RCC 7860 (cell line): ENCODE results near the gene GET4.
A peak's percentile ranks its signal among the peaks of the same experiment; 100 is the strongest.

Source experiments
- DNase-seq: peaks from one replicate; pipeline ENCODE4 v3.0.0-alpha.2; 2015; ENCODE audit warnings: low spot score
- FAIRE-seq: peaks from 2 replicates; lab custom pipeline; 2012; peaks lifted over from hg19 to GRCh38; lab: Jason Lieb, UNC

Gene GET4, protein sequence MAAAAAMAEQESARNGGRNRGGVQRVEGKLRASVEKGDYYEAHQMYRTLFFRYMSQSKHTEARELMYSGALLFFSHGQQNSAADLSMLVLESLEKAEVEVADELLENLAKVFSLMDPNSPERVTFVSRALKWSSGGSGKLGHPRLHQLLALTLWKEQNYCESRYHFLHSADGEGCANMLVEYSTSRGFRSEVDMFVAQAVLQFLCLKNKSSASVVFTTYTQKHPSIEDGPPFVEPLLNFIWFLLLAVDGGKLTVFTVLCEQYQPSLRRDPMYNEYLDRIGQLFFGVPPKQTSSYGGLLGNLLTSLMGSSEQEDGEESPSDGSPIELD

DNA sequence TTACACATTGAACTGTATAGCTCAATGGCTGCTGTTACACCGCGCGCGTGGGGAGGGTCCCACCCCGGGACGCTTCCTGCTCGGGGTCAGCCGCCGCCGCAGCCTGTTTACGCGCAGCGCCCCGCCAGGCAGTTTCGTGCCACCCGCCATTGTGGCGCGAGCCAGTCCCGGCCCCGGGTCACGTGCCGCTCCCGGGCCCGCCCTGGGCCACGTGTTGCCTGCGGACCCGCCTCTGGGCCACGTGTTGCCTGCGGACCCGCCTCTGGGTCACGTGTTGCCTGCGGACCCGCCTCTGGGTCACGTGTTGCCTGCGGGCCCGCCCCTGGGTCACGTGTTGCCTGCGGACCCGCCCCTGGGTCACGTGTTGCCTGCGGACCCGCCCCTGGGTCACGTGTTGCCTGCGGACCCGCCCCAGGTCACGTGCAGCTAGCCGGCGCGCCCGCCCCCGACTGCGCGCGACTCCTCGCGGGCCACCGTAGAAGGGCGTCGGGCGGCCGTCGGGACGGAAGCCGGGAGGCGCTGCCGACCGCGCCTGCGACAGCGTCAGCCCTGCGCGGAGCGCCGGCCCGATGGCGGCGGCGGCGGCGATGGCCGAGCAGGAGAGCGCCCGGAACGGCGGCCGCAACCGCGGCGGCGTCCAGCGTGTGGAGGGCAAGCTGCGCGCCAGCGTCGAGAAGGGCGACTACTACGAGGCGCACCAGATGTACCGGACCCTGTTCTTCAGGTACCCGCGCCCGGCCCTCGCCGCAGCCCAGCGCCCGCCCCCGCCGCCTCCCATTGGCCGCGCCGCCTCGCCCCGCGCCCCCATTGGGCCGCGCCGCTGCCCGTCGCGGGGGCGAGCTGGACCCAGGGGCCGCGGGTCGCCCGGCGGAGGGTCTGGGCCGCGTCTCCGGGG, at the start of gene GET4:
GET4 (plus strand) TSS at position 478 of the 895 bp plus-strand sequence; CDS start at position 570, 92 bp downstream.
- DNase-seq (peak; percentile 73), FAIRE-seq (no peak)

DNA sequence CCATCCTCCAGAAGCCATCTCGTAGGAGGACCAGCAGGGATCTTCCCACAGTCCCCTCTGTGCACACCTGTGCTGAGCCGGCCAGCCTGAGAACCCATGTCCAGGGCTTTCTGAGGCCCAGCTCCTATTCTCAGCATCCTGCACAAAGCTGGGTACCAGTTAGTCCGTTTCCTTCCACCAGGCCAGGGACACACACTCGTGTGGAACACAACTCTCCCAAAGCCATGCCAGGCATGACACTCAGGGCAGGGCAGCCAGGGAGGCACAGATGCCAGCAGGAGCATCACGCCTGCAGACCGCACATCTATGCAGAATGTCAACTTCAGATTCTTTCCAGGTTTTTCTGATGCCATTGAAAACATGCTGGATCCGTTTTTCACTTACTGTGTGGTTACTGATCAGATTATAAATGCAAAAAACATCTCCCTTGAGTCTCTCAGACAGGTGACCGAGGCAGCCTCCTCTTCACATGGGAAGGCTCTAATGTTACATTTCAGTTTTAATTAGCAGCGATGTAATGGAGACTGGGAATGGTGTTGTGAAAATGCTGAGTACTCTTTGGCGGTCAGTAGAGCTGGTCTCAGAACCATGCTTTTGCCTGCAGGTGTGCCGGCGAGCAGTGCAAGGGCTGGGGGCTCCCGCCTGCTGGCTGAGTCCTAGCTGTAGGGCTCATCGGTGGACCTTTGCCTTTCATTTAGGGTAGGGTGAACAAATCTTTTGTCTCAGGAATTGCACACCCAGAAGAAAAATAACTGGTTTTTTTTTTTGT, 47.4 kb upstream of the GET4 start:
- DNase-seq (no peak), FAIRE-seq (no peak)

DNA sequence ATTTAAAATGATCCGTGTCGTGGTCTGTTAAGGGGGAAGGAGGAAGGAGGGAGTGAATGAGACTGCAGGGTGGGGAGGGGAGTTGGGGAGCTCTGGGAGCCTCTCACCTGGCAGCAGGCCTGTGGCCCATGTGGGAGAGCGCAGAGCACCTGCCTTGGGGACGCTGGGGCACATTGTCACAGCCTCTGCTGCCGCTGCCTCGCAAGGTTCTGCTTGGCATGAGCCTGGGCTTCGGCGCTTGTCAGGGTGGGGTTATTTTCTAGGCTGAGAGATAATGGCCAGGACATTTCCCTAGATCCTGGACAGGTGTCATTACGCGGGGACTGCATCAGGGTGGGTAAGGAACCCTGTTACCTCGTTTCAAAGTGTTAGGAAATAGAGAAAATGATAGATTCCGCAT, 46.3 kb upstream of the GET4 start:
- no peak for FAIRE-seq
- DNase-seq, result no peak

DNA sequence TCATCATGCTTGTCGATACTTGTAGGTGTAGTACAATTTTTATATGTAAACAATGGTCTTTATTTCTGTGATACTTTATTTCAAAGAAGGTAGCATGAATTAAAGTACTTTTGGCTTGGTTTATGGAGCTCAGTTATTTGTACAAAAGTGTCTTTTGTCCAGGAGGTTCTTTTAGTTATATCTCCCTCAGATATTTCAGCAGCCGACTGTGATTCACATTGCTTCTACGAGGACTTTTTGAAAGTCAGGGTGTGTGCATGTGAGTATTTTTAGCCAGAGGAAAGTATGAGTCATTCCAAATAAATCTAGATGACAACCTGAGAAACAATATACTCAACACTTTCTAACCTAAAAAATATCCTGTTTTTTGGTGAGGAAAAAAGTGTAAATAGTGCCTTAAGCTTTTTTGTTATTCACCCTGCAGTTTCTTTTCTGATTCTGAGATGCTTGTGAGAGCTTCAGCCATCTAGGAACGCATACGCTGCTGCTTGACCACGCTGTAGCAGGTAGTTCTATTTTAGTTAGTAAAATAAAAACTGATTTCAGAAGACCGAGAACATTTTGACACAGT, 44.7 kb upstream of the GET4 start:
- peak; percentile 83 for DNase-seq
- peak; percentile 93 for FAIRE-seq

DNA sequence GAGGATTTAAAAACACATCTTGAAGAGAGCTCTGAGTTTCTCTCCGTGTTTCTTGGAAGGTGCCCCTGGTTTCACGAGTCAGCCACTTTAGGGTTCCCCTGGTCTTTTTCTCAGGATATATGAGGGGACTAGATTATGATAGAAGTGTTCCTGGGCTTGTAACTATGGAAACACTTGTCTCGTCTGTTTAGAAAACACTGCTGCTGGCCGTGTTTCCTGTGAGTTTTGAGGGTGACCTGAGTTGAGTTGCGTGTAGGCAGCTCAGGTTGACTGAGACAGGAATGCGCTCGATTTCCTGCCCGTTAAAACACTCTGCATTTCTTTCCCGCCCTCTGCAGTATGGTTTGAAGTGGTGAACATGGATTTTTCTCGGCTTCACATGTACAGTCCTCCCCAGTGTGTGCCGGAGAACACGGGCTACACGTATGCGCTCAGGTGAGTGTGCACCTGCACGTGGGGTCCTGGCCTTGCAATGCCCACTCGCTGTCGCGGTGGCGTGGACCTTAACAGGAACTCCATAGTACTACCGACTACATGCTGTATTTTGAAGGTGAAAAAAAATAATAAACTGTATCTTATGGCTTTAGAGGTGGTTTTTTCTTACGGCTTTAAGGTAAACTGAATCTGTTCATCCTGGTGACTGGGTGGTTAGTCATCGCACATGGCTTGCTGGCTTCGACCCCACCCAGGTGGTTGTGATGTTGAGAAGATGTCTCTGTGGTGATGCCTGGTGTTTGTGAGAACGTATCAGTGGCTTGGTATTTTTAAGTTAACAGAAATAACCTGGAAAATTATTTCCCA, 44.0 kb upstream of the GET4 start, which contains the start of gene SUN1:
SUN1 (plus strand) TSS at position 310 of the 801 bp plus-strand sequence; CDS start at position 359, 49 bp downstream.
- peak; percentile 87 for DNase-seq
- peak; percentile 86 for FAIRE-seq

DNA sequence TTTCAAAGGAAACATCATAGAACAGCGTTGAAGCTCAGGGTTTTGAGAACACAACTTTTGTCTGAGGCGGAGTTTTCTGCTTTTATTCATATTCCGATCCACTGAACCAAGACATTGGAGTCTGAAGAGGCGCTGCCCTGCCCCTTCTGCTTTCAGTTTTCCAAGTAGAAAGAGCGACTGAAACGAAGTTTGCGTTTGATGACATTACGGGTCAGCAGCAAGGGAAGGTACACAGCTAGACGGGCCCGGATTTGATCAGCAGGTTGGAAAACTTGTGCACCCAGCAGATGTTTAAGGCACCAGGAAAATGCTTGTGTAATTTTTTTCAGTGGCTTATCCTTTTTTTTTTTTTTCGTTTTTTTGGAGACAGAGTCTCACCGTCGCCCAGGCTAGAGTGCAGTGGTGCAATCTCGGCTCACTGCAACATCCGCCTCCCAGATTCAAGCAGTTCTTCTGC, 43.4 kb upstream of the GET4 start:
- DNase-seq, result no peak
- FAIRE-seq, result no peak

DNA sequence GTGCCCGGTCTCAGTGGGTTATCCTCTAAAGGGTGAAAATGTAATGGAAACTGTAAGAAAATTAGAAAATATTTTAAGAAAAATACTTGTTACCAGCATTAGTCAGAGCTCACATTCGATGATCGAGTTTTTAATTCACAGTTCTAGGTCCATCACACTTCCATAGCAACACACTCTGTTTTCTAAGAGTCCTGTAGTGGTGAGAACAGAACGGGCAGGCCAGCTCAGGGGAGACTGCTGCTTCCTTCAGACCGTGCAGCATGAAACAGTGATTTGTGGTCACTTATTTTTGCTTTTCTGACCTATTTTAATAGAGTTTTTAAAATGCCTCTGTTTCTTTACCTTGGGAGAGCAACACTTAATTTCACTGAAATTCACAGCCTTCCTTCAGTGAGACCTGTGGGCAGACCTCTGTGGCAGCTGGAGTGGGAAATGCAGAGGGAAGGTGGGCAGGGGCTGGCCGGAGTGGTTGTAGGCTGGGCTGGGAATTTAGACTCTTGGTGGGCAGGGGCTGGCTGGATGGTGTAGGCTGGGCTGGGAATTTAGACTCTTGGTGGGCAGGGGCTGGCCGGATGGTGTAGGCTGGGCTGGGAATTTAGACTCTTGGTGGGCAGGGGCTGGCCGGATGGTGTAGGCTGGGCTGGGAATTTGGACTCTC, 42.6 kb upstream of the GET4 start:
- FAIRE-seq (no peak), DNase-seq (no peak)

DNA sequence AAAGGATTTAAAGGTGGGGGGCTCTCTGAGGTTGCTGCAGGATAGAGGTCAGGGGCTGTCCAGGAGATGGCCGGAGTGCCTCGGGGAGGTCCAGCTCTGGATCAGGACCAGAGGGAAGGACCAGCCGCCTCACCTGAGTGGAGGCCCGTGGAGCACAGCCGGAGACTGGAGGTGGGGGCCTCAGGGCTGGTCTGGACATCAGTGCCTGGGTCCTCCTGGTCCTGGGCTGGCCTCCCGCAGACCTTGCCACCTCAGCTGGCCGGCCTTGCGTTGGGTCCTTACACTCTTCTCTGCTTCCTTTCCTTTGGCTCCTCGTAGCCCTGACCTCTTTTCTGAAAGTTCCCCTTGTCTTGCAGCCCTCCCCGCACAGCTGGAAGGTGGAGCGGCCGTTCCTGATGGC, 42.1 kb upstream of the GET4 start:
- FAIRE-seq (no peak), DNase-seq (no peak)

DNA sequence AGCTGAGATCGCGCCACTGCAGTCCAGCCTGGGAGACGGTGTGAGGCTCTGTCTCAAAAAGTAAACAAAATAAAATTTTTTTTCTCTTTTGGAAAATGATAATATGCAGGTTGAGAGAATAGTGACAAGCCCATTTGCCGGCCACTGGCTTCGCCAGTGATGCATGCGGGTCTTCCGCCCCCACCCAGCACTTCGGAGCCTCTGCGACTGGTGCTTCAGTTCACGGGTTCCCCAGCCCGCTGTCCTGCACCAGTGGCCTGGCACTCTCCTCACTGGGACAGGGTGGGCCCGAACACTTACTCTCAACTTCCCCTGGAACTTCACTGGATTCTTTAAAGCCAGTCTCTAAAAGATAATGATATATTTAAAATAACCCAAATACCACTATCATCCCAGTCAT, 41.3 kb upstream of the GET4 start:
- DNase-seq (no peak), FAIRE-seq (no peak)

DNA sequence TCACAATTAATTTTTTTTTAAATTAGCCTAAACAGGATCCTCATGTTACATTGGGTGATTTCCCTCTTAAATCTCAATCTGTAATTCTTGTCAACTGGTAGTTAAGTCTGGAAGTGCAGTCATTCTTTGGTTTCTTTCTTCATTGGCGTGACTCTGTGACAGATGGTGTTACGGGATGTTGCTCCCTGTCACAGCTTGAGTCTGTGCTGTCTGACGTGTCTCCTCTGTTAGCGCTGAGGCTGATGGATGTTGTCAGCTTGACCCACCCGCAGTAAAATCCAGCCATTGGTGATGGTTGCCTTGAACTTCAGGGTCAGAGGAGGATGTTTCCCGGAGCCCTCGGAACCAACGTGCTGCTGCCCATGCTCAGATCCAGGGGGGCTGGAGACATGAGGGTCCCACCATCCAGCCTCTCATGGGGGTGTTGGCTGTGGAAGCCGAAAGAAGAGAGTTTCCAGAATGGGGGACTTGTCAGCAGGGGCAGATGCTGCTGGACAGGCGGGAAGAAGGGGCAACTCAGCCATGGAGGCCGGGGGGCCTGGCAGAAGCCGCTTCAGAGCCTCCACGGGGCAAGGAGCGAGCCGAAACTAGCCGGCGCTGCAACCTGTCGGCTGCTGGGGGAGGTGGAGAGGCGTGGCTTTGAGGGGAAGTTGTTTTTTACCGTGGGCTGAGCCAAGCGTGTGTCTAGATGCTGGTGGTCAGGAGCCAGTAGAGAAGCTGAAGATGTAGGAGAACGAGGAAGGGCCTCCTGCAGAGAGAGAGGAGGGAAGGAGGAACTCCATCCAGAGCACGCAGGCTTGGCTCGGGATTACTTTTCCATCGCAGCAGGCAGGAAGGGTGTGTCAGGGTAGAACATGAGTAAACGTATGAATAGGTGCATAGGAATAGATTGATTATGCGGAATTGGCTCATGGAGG, 40.6 kb upstream of the GET4 start:
- DNase-seq (no peak), FAIRE-seq (no peak)

DNA sequence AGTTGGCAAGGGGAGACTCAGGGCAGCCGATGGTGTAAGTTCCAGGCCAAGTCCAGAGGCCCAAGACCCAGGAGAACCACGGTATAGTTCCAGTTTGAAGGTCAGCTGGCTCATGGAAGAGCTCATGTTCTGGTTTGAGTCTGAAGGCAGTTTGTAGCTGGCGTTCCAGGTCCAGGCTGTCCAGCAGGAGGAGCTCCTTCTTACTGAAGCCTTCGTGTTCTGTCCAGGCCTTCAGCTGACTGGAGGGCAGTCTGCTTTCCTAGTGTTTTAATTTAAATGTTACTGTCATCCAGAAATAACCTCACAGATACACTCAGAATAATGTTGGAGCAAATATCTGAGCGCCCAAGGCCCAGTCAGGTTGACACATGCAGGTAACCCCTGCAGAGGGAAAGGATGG, 39.9 kb upstream of the GET4 start:
- no peak for FAIRE-seq
- DNase-seq, result no peak

DNA sequence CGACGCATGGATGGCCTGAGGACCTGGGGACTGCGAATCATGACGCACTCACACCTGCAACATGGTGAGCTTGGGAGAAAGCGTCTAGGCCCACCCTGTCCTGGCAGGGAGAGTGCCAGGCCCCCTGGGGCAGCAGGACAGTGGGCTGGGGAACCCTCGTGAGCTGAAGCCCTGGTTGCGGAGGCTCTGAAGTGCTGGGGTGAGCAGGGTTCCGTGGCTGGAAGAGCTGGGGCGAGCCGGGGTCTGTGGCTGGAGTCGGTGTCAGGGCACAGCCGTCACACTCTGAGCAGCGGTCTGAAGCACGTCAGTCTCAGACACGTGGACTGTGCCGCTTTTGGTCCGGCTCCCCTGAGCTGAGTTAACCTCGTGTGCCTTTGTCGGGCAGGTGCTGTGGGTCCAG, 39.4 kb upstream of the GET4 start:
- DNase-seq (no peak), FAIRE-seq (no peak)

DNA sequence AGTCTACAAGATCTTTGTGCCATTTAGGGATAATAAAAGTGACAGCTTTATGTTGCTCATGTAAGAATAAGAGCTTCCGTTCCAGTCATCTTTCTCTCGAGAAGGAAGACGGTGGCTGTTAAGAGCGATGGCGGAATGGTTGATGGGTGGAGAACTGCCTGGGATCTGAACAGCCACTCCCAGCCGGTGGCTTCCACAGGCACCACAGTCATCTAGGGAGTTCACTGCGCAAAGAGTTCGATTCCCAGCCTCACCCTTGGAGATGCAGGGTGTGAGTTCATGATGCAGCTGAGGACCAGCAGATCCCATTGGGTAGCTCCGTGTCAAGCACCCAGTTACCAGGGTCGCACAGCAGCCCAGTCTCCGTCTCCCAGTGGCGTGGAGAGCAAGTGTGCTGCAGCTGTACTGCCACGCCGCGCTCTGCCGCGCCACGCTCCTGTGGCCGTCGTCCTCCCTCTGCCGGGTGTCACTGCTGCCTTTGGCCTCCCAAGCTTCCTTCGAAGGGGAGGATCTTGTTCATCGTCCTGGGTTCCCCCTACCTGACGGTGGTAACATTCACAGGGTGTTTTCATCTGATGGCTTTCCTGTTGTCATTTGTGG, 36.3 kb upstream of the GET4 start:
- FAIRE-seq (no peak), DNase-seq (no peak)

DNA sequence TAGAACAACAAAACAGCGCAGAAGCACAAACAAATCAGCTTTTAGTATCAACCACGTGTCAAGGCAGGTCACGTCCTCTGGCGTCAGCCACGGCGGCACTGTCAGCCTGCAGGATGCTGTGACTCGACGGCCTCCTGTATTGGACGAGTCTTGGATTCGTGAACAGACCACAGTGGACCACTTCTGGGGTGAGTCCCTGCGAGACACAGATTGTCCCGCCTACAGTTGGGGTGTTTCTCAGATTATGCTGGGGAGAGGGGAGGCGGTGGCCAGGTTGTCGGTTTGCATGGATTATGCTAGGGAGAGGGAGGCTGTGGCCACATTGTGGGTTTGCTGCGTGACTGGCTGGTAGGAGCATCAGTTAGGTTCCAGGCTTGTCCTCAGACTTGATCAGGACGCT, 34.4 kb upstream of the GET4 start:
- FAIRE-seq, result no peak
- DNase-seq, result no peak

DNA sequence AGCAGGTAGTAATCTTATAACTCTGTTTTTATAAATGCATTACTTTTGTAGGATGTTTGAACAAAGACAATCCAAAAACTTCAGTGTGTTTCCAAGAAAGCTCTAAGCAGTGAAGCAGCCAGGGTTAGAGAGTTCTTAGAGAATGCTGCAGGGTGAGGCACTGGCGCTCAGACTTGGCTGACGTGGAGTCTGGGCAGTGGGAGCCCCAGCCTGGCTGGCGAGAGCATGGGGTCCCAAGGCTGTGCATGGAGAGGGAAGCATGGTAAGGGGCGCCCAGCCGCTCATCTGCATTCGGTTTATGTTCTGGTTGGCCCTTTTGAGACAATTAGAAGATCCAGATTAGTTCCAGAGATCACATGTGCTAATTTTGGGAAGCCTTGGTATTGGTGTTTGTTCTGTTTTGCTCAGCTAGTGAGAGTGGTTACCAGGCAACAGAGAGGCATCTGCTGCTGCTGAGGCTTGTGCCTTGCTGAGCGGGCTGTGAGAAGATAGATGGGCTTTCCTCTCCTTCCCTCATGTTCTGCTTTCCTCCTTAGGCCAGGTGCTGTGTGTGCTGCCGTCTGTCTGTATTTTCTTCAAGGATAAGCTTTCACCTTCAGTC, 33.8 kb upstream of the GET4 start:
- FAIRE-seq (no peak), DNase-seq (no peak)

DNA sequence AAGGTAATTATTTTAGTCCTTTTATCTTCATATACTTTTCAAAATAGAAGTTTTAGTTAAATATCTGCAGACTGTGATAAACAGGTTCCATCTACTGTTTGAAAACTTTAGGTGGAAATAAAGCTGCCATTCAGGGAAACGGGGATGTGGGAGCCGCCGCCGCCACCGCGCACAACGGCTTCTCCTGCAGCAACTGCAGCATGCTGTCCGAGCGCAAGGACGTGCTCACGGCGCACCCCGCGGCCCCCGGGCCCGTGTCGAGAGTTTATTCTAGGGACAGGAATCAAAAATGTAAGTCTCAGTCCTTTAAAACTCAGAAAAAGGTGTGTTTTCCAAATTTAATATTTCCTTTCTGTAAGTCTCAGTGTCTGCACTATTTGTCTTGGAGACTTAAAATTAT, 33.1 kb upstream of the GET4 start:
- no peak for DNase-seq
- FAIRE-seq, result no peak

DNA sequence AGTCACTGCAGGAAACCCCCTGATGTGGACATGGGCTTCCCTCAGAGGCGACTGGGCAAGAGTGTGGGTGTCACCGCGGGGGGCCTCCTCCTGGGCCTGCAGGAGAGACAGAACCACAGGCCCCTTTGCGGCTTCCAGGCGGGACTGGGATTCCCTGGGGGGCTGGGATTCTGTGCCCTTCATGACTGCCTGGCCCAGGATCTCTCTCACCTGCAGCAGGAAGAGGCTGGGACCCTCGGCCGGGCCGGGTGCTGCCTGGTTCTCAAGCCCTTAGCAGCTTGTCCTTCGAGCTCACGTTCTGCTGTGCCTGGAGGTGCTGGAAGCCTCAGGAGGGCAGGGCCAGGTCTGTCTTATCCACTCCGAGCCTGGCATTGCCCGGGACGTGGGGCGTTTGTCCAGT, 32.3 kb upstream of the GET4 start:
- FAIRE-seq, result no peak

DNA sequence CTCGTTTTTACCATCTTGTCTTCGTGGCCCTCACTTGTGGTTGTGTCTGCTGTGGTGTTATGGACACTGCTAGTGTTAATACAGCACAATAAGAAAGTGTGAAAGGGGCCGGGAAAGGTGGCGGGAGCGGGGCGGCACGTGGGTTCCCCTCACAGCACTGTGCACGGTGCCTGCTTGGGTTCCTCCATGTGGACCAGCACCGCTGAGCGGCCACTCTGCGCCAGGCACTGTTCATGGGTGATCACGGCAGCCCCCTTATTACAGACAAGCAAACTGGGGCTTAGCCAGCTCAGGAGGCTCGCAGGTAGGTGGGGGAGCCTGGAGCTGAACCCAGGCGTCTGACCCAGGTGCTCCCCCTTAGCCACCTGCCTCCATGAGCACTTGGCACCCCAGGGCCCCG, 31.8 kb upstream of the GET4 start:
- DNase-seq (no peak), FAIRE-seq (no peak)

More for the DNA sequence above, 32.3 kb upstream of the GET4 start:
- DNase-seq, result no peak
